Gastrocnemius medialis (tissue), 4 donors: Measurements from ENCODE around the gene TTC4. TPM values are rescaled to one million over a fixed set of nuclear protein-coding genes. Genes with fewer than 3 reads are reported as not detected.

ENCODE experiments used
- ATAC-seq, 2 donors: fragments of 150-250 bp; one replicate each; pipeline ENCODE4 v1.9.1; 2016
- DNase-seq, 2 donors: peaks; one replicate each; pipeline ENCODE4 v3.0.0-alpha.2; 2019
- H3K27ac ChIP-seq, 4 donors: fragments of 200-600 bp; sonication (generic); 1 replicate in 1 of 4; 2 replicates in 3 of 4; pipeline ENCODE4 v1.5.1; 2016 to 2018; ENCODE audit warnings: mild to moderate bottlenecking in 2 of 4, moderate library complexity in 1 of 4
- H3K27me3 ChIP-seq, 3 donors: fragments of 200-600 bp; sonication (generic) in 2 of 3; 1 replicate in 1 of 3; 2 replicates in 2 of 3; pipeline versions ENCODE4 v1.5.1 to v1.6.0; 2016 to 2019; ENCODE audit warnings: mild to moderate bottlenecking in 1 of 3, moderate library complexity in 1 of 3
- H3K36me3 ChIP-seq, 2 donors: fragments of 200-600 bp; sonication (generic) in 1 of 2; one replicate each; pipeline ENCODE4 v1.5.1; 2017 to 2018
- H3K4me1 ChIP-seq, 2 donors: fragments of 200-600 bp; sonication (generic) in 1 of 2; one replicate each; pipeline ENCODE4 v1.5.1; 2016 to 2017; ENCODE audit warnings: mild to moderate bottlenecking in 2 of 2
- H3K4me3 ChIP-seq, 4 donors: fragments of 200-600 bp; sonication (generic) in 3 of 4; 1 replicate in 1 of 4; 2 replicates in 3 of 4; pipeline ENCODE4 v1.5.1; 2016 to 2019; ENCODE audit warnings: mild to moderate bottlenecking in 2 of 4
- H3K9me3 ChIP-seq, 3 donors: fragments of 200-600 bp; sonication (generic) in 2 of 3; 1 replicate in 1 of 3; 2 replicates in 2 of 3; pipeline ENCODE4 v1.5.1; 2016 to 2019
- CTCF ChIP-seq, 5 experiments: fragments of 450-650 bp in 3 of 5; fragments of 200-600 bp in 2 of 5; sonication (generic) in 2 of 5; IDR thresholded peaks in 4 of 5; conservative IDR thresholded peaks in 1 of 5; 1 replicate in 4 of 5; 2 replicates in 1 of 5; pipeline ENCODE4 v1.5.1; 2016 to 2019; ENCODE audit warnings: antibody characterized with exemption in 5 of 5, mild to moderate bottlenecking in 3 of 5, moderate library complexity in 3 of 5
- POLR2A ChIP-seq, 2 donors: fragments of 450-650 bp; IDR thresholded peaks; one replicate each; pipeline ENCODE4 v1.6.1; 2017; ENCODE audit warnings: antibody characterized with exemption in 2 of 2, mild to moderate bottlenecking in 2 of 2, moderate library complexity in 2 of 2
- in situ Hi-C, 4 donors: fragments of 200-750 bp; cut with MboI; loops; one replicate each; pipeline versions ENCODE4 v1.15.0 to v1.8.0; 2017; ENCODE audit warnings: low sequenced_read_pairs in 4 of 4
- intact Hi-C: fragments of 100-400 bp; cut with DNase I; formaldehyde crosslinking; loops from one replicate; pipeline ENCODE4 v1.15.1; 2023; ENCODE audit warnings: low total_unique reads
- total RNA-seq, 4 donors: library from RNA; depleted of rRNA; stranded (reverse); fragments of >200 nt; gene quantifications; one replicate each; pipeline versions ENCODE4 v1.1.0 to v1.2.3, GENCODE V29; 2016

Gene TTC4
- total RNA-seq, 4 donors from 2014 or later: 26.7 to 44.3 (median 31.4) TPM

- DNase-seq: no peak
- Histone ChIP-seq H3K36me3 (peaks cover 0 to 32% of the 10 kb centered on the region in 2 donors), H3K4me3 (no peak overlapping the region), H3K4me1 (peaks cover 6 to 14% of the 10 kb centered on the region in 2 donors), H3K27me3 (no peaks in the 10 kb centered on the region), H3K9me3 (no peaks in the 10 kb centered on the region), H3K27ac (no peak overlapping the region)
- ATAC-seq: no peak
- in situ Hi-C loops (loop anchor here in 1 of 4 donors (25.0 kb wide), 2 partner anchors 697 to 897 kb away; partner anchors contain the start of genes TCEANC2 and TMEM59), intact Hi-C loops (no loop called here)
- TF ChIP-seq CTCF (IDR thresholded peaks at IDR 0.05 in 4 of 5, conservative IDR thresholded peaks at IDR 0.05 in 1 of 5) (no peak), POLR2A (IDR thresholded peaks at IDR 0.05) (no peak)
Observed at GRCh38 chr1:54758678-54759348, 43.2 kb downstream of the TTC4 start.

- no peak for ATAC-seq
- no peak for DNase-seq
- in situ Hi-C loops (loop anchor here in 1 of 4 donors (25.0 kb wide), 2 partner anchors 701 to 901 kb away; partner anchors contain the start of genes TCEANC2 and TMEM59), intact Hi-C loops (loop anchor here (1.0 to 5.0 kb wide), 3 partner anchors 48 to 925 kb away; partner anchors contain the start of genes NDC1 and TTC4)
- Histone ChIP-seq H3K36me3 (peaks cover 0 to under 1% of the 10 kb centered on the region in 2 donors), H3K27me3 (no peaks in the 10 kb centered on the region), H3K4me3 (peak overlapping the region; percentile 75 to 84 (median 82)), H3K4me1 (peaks cover 6 to 9% of the 10 kb centered on the region in 2 donors), H3K27ac (peak overlapping the region; percentile 79 to 85 (median 84)), H3K9me3 (no peaks in the 10 kb centered on the region)
- TF ChIP-seq CTCF (IDR thresholded peaks at IDR 0.05 in 4 of 5, conservative IDR thresholded peaks at IDR 0.05 in 1 of 5): no peak
- no peak for TF ChIP-seq POLR2A (IDR thresholded peaks at IDR 0.05)
Observed at GRCh38 chr1:54763816-54764132, 48.1 kb downstream of the TTC4 start.

GRCh38 chr1:54764133-54764921 is 48.7 kb downstream of the TTC4 start, which contains the start of gene PARS2:
Gene PARS2 (minus strand): TSS chr1:54764523. CDS start chr1:54759161, 5,362 bp downstream.
- no peaks in the 10 kb centered on the region for H3K9me3 ChIP-seq
- DNase-seq (peak; percentile 94 to 96), ATAC-seq (peak; percentile 100)
- H3K27ac ChIP-seq: peak within 1 kb of the TSS; percentile 79 to 85 (median 84)
- H3K4me1 ChIP-seq: peaks cover 6 to 9% of the 10 kb centered on the region in 2 donors
- TF ChIP-seq CTCF (IDR thresholded peaks at IDR 0.05 in 4 of 5, conservative IDR thresholded peaks at IDR 0.05 in 1 of 5): no peak
- TF ChIP-seq POLR2A (IDR thresholded peaks at IDR 0.05): peak; percentile 77 to 79
- intact Hi-C loops: loop anchor here (1.0 to 5.0 kb wide), 3 partner anchors 49 to 926 kb away; partner anchors contain the start of genes NDC1 and TTC4
- H3K36me3 ChIP-seq: no peaks in the 10 kb centered on the region
- in situ Hi-C loops: loop anchor here in 1 of 4 donors (25.0 kb wide), 2 partner anchors 702 to 902 kb away; partner anchors contain the start of genes TCEANC2 and TMEM59
- H3K4me3 ChIP-seq: peak within 1 kb of the TSS; percentile 75 to 84 (median 82)
- no peaks in the 10 kb centered on the region for H3K27me3 ChIP-seq

GRCh38 chr1:54764922-54765561 is 49.4 kb downstream of the TTC4 start:
- intact Hi-C loops (loop anchor here (1.0 to 5.0 kb wide), 3 partner anchors 50 to 927 kb away; partner anchors contain the start of genes NDC1 and TTC4), in situ Hi-C loops (loop anchor here in 1 of 4 donors (25.0 kb wide), 2 partner anchors 703 to 903 kb away; partner anchors contain the start of genes TCEANC2 and TMEM59)
- Histone ChIP-seq H3K27ac (peak overlapping the region; percentile 66 to 79 (median 72)), H3K4me3 (peak overlapping the region; percentile 47 to 82 (median 78)), H3K4me1 (peaks cover 6 to 9% of the 10 kb centered on the region in 2 donors), H3K9me3 (no peaks in the 10 kb centered on the region), H3K36me3 (no peaks in the 10 kb centered on the region), H3K27me3 (no peaks in the 10 kb centered on the region)
- DNase-seq: no peak
- ATAC-seq: peak; percentile 17 to 38
- TF ChIP-seq POLR2A (IDR thresholded peaks at IDR 0.05) (no peak), CTCF (IDR thresholded peaks at IDR 0.05 in 4 of 5, conservative IDR thresholded peaks at IDR 0.05 in 1 of 5) (no peak)
